NCI-H774 (cell line): ENCODE data around the gene QRFP.
A peak's percentile ranks its signal among the peaks of the same experiment; 100 is the strongest.

Source experiments
- DNase-seq: peaks from one replicate; lab custom pipeline; 2025; lab: John Stamatoyannopoulos, UW

Gene QRFP

GRCh38 chr9:130871395-130872062, 25.1 kb downstream of the QRFP start:
- DNase-seq: no peak

GRCh38 chr9:130870491-130871381, 25.9 kb downstream of the QRFP start:
- DNase-seq: no peak

- DNase-seq: no peak
Observed at GRCh38 chr9:130869250-130869649, 27.4 kb downstream of the QRFP start.

- no peak for DNase-seq
Observed at GRCh38 chr9:130868230-130868629, 28.4 kb downstream of the QRFP start.

- no peak for DNase-seq
Observed at GRCh38 chr9:130867556-130867955, 29.1 kb downstream of the QRFP start.

GRCh38 chr9:130866474-130866965, 30.1 kb downstream of the QRFP start:
- peak; percentile 81 for DNase-seq

- no peak for DNase-seq
Observed at GRCh38 chr9:130865921-130866320, 30.7 kb downstream of the QRFP start.

- no peak for DNase-seq
Observed at GRCh38 chr9:130864541-130864940, 32.1 kb downstream of the QRFP start.

- no peak for DNase-seq
Observed at GRCh38 chr9:130862747-130863146, 33.9 kb downstream of the QRFP start.

GRCh38 chr9:130862217-130862616, 34.4 kb downstream of the QRFP start:
- DNase-seq: no peak

- no peak for DNase-seq
Observed at GRCh38 chr9:130861372-130862180, 35.0 kb downstream of the QRFP start.

GRCh38 chr9:130860458-130861316, 35.9 kb downstream of the QRFP start:
- DNase-seq: no peak

- no peak for DNase-seq
Observed at GRCh38 chr9:130858739-130859705, 37.6 kb downstream of the QRFP start.

- DNase-seq: no peak
Observed at GRCh38 chr9:130857864-130858738, 38.5 kb downstream of the QRFP start.

GRCh38 chr9:130856474-130856873, 40.1 kb downstream of the QRFP start:
- DNase-seq: no peak

GRCh38 chr9:130854835-130855234, 41.8 kb downstream of the QRFP start:
- DNase-seq: no peak

- DNase-seq: no peak
Observed at GRCh38 chr9:130854092-130854491, 42.5 kb downstream of the QRFP start.

GRCh38 chr9:130852801-130853200, 43.8 kb downstream of the QRFP start:
- no peak for DNase-seq

GRCh38 chr9:130849356-130849755, 47.3 kb downstream of the QRFP start:
- no peak for DNase-seq
